Natural killer cell (primary cell): Measurements from ENCODE around the gene FNDC3B. TPM values are rescaled to one million over a fixed set of nuclear protein-coding genes. Genes with fewer than 3 reads are reported as not detected.

Experiments used
- ATAC-seq, 3 donors: fragments of 150-1000 bp in 2 of 3; fragments of 200-7000 bp in 1 of 3; cut with Tn5 transposase; 1 replicate in 1 of 3; 2 replicates in 2 of 3; pipeline ENCODE4 v1.10.0; 2021; ENCODE audit warnings: mild to moderate bottlenecking in 2 of 3, moderate library complexity in 2 of 3
- DNase-seq, 2 donors: peaks; one replicate each; pipeline versions ENCODE4 v3.0.0 to v3.0.0-alpha.2; 2013 to 2021; ENCODE audit warnings: mixed read lengths in 1 of 2
- H3K27ac ChIP-seq: one replicate; pipeline ENCODE4 v1.5.1; 2013; ENCODE audit warnings: mild to moderate bottlenecking, low read length
- H3K27me3 ChIP-seq: one replicate; pipeline ENCODE4 v1.6.1; 2013; ENCODE audit warnings: low read length; ENCODE audit not compliant: control insufficient read depth, insufficient read depth
- H3K36me3 ChIP-seq: one replicate; pipeline ENCODE4 v1.6.1; 2013; ENCODE audit warnings: low read length; ENCODE audit not compliant: control insufficient read depth, insufficient read depth
- H3K4me1 ChIP-seq: one replicate; pipeline ENCODE4 v1.6.1; 2013; ENCODE audit warnings: low read length; ENCODE audit not compliant: control insufficient read depth, insufficient read depth
- H3K4me3 ChIP-seq: one replicate; pipeline ENCODE4 v1.5.1; 2013; ENCODE audit warnings: low read length
- H3K9me3 ChIP-seq: one replicate; pipeline ENCODE4 v1.6.1; 2013; ENCODE audit warnings: low read length; ENCODE audit not compliant: control insufficient read depth, insufficient read depth
- H3K27ac Mint-ChIP-seq, 2 donors: one replicate each; pipeline ENCODE4 v1.8.0; 2022; ENCODE audit warnings: mild to moderate bottlenecking in 2 of 2, mixed read lengths in 2 of 2, moderate library complexity in 1 of 2
- H3K27me3 Mint-ChIP-seq, 2 donors: one replicate each; pipeline ENCODE4 v1.8.0; 2022; ENCODE audit warnings: low read depth in 2 of 2, mixed read lengths in 2 of 2
- H3K36me3 Mint-ChIP-seq: one replicate; pipeline ENCODE4 v1.8.0; 2022; ENCODE audit warnings: mixed read lengths
- H3K4me1 Mint-ChIP-seq, 2 donors: one replicate each; pipeline ENCODE4 v1.8.0; 2022; ENCODE audit warnings: mixed read lengths in 2 of 2
- H3K4me3 Mint-ChIP-seq: one replicate; pipeline ENCODE4 v1.8.0; 2022; ENCODE audit warnings: mild to moderate bottlenecking, moderate library complexity, mixed read lengths
- H3K9me3 Mint-ChIP-seq, 2 donors: one replicate each; pipeline ENCODE4 v1.8.0; 2022; ENCODE audit warnings: mixed read lengths in 2 of 2
- CTCF ChIP-seq: fragments of 200-600 bp; IDR thresholded peaks from one replicate; pipeline ENCODE4 v1.8.0; 2022; ENCODE audit warnings: antibody characterized with exemption
- WGBS: methylation state at CpG from one replicate; pipeline ENCODE4 v1.1.7; 2013; ENCODE audit warnings: missing lambda C conversion rate; ENCODE audit not compliant: insufficient coverage; 5-methylcytosine and 5-hydroxymethylcytosine counted together
- intact Hi-C: fragments of 100-400 bp; cut with micrococcal nuclease; formaldehyde crosslinking; loops from one replicate; pipeline ENCODE4 v1.14.2; 2022
- total RNA-seq, 4 donors: library from RNA; stranded (reverse); fragments of 120-200 nt in 1 of 4; gene quantifications; one replicate each; pipeline versions ENCODE4 v1.2.3 to v1.2.4, GENCODE V29; 2013 to 2022

FNDC3B gene
- total RNA-seq, 3 donors from 2014 or later (not counting 1 experiment from before 2014, with no cell fraction given): 154 to 214 (median 206) TPM

- Histone ChIP-seq H3K36me3 (no peaks in the 10 kb centered on the region), H3K9me3 (no peaks in the 10 kb centered on the region), H3K4me3 (no peak overlapping the region), H3K27me3 (no peaks in the 10 kb centered on the region), H3K4me1 (peaks cover 51% of the 10 kb centered on the region), H3K27ac (no peak overlapping the region)
- ATAC-seq (no peak), DNase-seq (no peak)
- WGBS: 100% methylated on average over 2 of the region's 2 CpGs
- peak overlapping the region; percentile 35 for H3K4me3 Mint-ChIP-seq
- H3K27ac Mint-ChIP-seq: peak overlapping the region; percentile 67 to 98
- H3K27me3 Mint-ChIP-seq: peaks cover 0 to 3% of the 10 kb centered on the region in 2 donors
- no peaks in the 10 kb centered on the region for H3K9me3 Mint-ChIP-seq
- intact Hi-C loops: loop anchor here (5.0 to 10.0 kb wide), 3 partner anchors 43 to 183 kb away; no protein-coding TSS in a partner anchor
- H3K36me3 Mint-ChIP-seq: no peaks in the 10 kb centered on the region
- H3K4me1 Mint-ChIP-seq: peaks cover 78 to 80% of the 10 kb centered on the region in 2 donors
- TF ChIP-seq CTCF: no peak
Observed at GRCh38 chr3:172104471-172105072, 65.2 kb downstream of the FNDC3B start.

- Histone ChIP-seq H3K36me3 (no peaks in the 10 kb centered on the region), H3K4me1 (peaks cover 60% of the 10 kb centered on the region), H3K4me3 (no peak overlapping the region), H3K27ac (peak overlapping the region; percentile 78), H3K27me3 (no peaks in the 10 kb centered on the region), H3K9me3 (no peaks in the 10 kb centered on the region)
- peak overlapping the region; percentile 98 to 99 for H3K27ac Mint-ChIP-seq
- H3K36me3 Mint-ChIP-seq: no peaks in the 10 kb centered on the region
- H3K4me1 Mint-ChIP-seq: peaks cover 78 to 80% of the 10 kb centered on the region in 2 donors
- intact Hi-C loops: loop anchor here (2.0 to 10.0 kb wide), 6 partner anchors 41 to 297 kb away; no protein-coding TSS in a partner anchor
- DNase-seq (no peak), ATAC-seq (no peak)
- 81% methylated on average over 3 of the region's 4 CpGs for WGBS
- H3K4me3 Mint-ChIP-seq: peak overlapping the region; percentile 92
- H3K27me3 Mint-ChIP-seq: peaks cover 0 to 3% of the 10 kb centered on the region in 2 donors
- H3K9me3 Mint-ChIP-seq: no peaks in the 10 kb centered on the region
- TF ChIP-seq CTCF: no peak
Observed at GRCh38 chr3:172106037-172106954, 66.9 kb downstream of the FNDC3B start.

GRCh38 chr3:172106989-172107388, 67.6 kb downstream of the FNDC3B start:
- Histone ChIP-seq H3K9me3 (no peaks in the 10 kb centered on the region), H3K4me3 (no peak overlapping the region), H3K27me3 (no peaks in the 10 kb centered on the region), H3K27ac (peak overlapping the region; percentile 78), H3K4me1 (peaks cover 60% of the 10 kb centered on the region), H3K36me3 (no peaks in the 10 kb centered on the region)
- peaks cover 77 to 78% of the 10 kb centered on the region in 2 donors for H3K4me1 Mint-ChIP-seq
- peak overlapping the region; percentile 98 to 99 for H3K27ac Mint-ChIP-seq
- ATAC-seq: peak; percentile 35 to 71 (median 71)
- intact Hi-C loops: loop anchor here (1.0 to 10.0 kb wide), 10 partner anchors 12 to 298 kb away; partner anchors contain the start of gene FNDC3B
- WGBS: 0% methylated on average over 7 of the region's 7 CpGs
- no peaks in the 10 kb centered on the region for H3K9me3 Mint-ChIP-seq
- no peaks in the 10 kb centered on the region for H3K36me3 Mint-ChIP-seq
- peaks cover 0 to 3% of the 10 kb centered on the region in 2 donors for H3K27me3 Mint-ChIP-seq
- no peak for TF ChIP-seq CTCF
- H3K4me3 Mint-ChIP-seq: peak overlapping the region; percentile 92
- DNase-seq: peak; percentile 72 to 89
